ENCODE measurements around the gene NUMA1.

The NUMA1 gene

DNA sequence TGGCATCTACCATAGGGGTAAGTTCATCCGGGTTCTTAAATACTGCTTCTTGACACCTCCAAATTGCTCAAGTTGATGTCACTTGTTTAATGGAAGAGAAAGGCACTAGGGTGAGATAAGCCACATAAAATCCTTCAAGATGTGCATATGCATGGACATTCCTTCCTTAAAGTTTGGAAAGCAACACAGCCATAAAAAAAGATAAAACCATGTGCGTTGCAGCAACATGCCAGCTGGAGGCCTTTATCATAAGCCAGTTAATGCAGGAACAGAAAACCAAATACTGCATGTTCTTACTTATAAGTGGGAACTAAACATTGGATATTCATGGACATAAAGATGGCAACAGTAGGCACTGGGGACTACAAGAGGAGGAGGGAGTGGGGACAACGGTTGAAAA lies 89.6 kb downstream of the NUMA1 start:
- Histone ChIP-seq H3K27ac (ENCODE audit: low read depth, low read length) (no peak overlapping the region), H3K4me1 (ENCODE audit: control insufficient read depth, low read length) (peaks cover 47% of the 10 kb centered on the region), H3K9me3 (ENCODE audit: control insufficient read depth, insufficient read depth, low read length) (no peaks in the 10 kb centered on the region), H4K20me1 (ENCODE audit: control insufficient read depth, insufficient read depth, low read depth, low read length) (no peaks in the 10 kb centered on the region), H3K4me2 (ENCODE audit: low read length) (no peak overlapping the region), H3K27me3 (ENCODE audit: control insufficient read depth, low read length) (no peaks in the 10 kb centered on the region), H3K36me3 (ENCODE audit: control insufficient read depth, low read length) (peaks cover 8% of the 10 kb centered on the region; the same call in 1 of the 2 replicates), H3K4me3 (ENCODE audit: low read length) (no peak overlapping the region), H3K79me2 (ENCODE audit: control insufficient read depth, low read length) (no peaks in the 10 kb centered on the region), H3F3A (ENCODE audit: control insufficient read depth, insufficient read depth) (peaks cover 8% of the 10 kb centered on the region), H3K9me2 (replicated peaks; ENCODE audit: control insufficient read depth, low read length) (no peaks in the 10 kb centered on the region)
- no peak for TF ChIP-seq EZH2phosphoT487 (IDR thresholded peaks at IDR 0.05; ENCODE audit: borderline replicate concordance, low read length)
- TF ChIP-seq, protein P1, sequence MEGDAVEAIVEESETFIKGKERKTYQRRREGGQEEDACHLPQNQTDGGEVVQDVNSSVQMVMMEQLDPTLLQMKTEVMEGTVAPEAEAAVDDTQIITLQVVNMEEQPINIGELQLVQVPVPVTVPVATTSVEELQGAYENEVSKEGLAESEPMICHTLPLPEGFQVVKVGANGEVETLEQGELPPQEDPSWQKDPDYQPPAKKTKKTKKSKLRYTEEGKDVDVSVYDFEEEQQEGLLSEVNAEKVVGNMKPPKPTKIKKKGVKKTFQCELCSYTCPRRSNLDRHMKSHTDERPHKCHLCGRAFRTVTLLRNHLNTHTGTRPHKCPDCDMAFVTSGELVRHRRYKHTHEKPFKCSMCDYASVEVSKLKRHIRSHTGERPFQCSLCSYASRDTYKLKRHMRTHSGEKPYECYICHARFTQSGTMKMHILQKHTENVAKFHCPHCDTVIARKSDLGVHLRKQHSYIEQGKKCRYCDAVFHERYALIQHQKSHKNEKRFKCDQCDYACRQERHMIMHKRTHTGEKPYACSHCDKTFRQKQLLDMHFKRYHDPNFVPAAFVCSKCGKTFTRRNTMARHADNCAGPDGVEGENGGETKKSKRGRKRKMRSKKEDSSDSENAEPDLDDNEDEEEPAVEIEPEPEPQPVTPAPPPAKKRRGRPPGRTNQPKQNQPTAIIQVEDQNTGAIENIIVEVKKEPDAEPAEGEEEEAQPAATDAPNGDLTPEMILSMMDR (IDR thresholded peaks at IDR 0.05; ENCODE audit: low read depth, low read length, poor library complexity, severe bottlenecking), result no peak

DNA sequence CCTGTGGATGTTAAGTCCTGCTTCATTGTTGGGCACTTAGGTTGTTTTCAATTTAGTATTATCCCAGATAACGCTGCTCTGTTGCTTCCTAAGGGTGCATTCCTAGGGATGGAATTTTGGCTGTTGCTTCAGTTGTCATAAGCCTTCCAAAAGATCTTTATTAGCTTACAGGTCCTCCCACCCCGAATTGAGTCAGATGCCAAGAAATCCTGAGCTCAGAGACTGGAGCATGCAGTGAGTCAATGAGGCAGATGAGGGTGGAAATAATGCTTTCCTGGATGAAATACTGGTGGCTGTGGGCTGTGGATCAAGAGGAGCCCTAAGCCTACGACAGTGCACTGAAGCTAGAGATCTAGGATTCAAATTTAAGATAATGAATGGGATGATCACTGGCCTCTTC lies 92.3 kb downstream of the NUMA1 start:
- no peak overlapping the region for H3K27ac ChIP-seq (ENCODE audit: low read depth, low read length)
- TF ChIP-seq, protein P1 (IDR thresholded peaks at IDR 0.05; ENCODE audit: low read depth, low read length, poor library complexity, severe bottlenecking), result no peak
- no peak for TF ChIP-seq EZH2phosphoT487 (IDR thresholded peaks at IDR 0.05; ENCODE audit: borderline replicate concordance, low read length)
- H3K36me3 ChIP-seq (ENCODE audit: control insufficient read depth, low read length), result peaks cover 13% of the 10 kb centered on the region; the same call in 1 of the 2 replicates
- H3K79me2 ChIP-seq (ENCODE audit: control insufficient read depth, low read length), result no peaks in the 10 kb centered on the region
- H3F3A ChIP-seq (ENCODE audit: control insufficient read depth, insufficient read depth), result peaks cover 8% of the 10 kb centered on the region
- H3K4me3 ChIP-seq (ENCODE audit: low read length), result no peak overlapping the region
- no peaks in the 10 kb centered on the region for H3K9me2 ChIP-seq (replicated peaks; ENCODE audit: control insufficient read depth, low read length)
- no peaks in the 10 kb centered on the region for H3K27me3 ChIP-seq (ENCODE audit: control insufficient read depth, low read length)
- H3K9me3 ChIP-seq (ENCODE audit: control insufficient read depth, insufficient read depth, low read length), result no peaks in the 10 kb centered on the region
- no peaks in the 10 kb centered on the region for H4K20me1 ChIP-seq (ENCODE audit: control insufficient read depth, insufficient read depth, low read depth, low read length)
- peaks cover 26% of the 10 kb centered on the region for H3K4me1 ChIP-seq (ENCODE audit: control insufficient read depth, low read length)
- H3K4me2 ChIP-seq (ENCODE audit: low read length), result no peak overlapping the region

DNA sequence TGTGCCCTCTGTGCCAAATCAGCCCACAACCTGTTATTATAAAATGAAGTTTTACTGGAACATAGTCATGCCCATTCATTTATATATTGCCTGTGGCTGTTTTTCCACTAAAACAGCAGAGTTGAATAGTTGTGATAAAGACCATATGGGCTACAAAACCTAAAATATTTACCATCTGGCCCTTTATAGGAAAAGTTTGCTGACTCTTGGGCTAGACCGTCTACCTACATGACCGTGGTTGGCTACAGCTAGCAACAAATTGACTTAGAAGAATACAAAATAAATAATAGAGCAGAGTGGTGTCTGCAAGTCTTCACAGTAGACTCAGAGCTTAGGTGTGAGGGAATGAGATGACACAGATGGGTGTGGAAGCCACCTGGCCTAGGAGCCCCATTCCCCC lies 92.8 kb downstream of the NUMA1 start:
- no peaks in the 10 kb centered on the region for H3K9me2 ChIP-seq (replicated peaks; ENCODE audit: control insufficient read depth, low read length)
- no peak overlapping the region for H3K4me2 ChIP-seq (ENCODE audit: low read length)
- H3K4me1 ChIP-seq (ENCODE audit: control insufficient read depth, low read length), result peaks cover 21% of the 10 kb centered on the region
- peaks cover 7% of the 10 kb centered on the region for H3F3A ChIP-seq (ENCODE audit: control insufficient read depth, insufficient read depth)
- no peak for TF ChIP-seq EZH2phosphoT487 (IDR thresholded peaks at IDR 0.05; ENCODE audit: borderline replicate concordance, low read length)
- TF ChIP-seq, protein P1 (IDR thresholded peaks at IDR 0.05; ENCODE audit: low read depth, low read length, poor library complexity, severe bottlenecking), result no peak
- H3K27me3 ChIP-seq (ENCODE audit: control insufficient read depth, low read length), result no peaks in the 10 kb centered on the region
- H4K20me1 ChIP-seq (ENCODE audit: control insufficient read depth, insufficient read depth, low read depth, low read length), result no peaks in the 10 kb centered on the region
- H3K27ac ChIP-seq (ENCODE audit: low read depth, low read length), result no peak overlapping the region
- no peak overlapping the region for H3K4me3 ChIP-seq (ENCODE audit: low read length)
- peaks cover 13% of the 10 kb centered on the region; the same call in 1 of the 2 replicates for H3K36me3 ChIP-seq (ENCODE audit: control insufficient read depth, low read length)
- no peaks in the 10 kb centered on the region for H3K9me3 ChIP-seq (ENCODE audit: control insufficient read depth, insufficient read depth, low read length)
- H3K79me2 ChIP-seq (ENCODE audit: control insufficient read depth, low read length), result no peaks in the 10 kb centered on the region

All from DOHH2 (cell line).